Measurements from ENCODE around the gene BMP8A.

- no peak for TF ChIP-seq EZH2 (IDR thresholded peaks at IDR 0.05)
- TF ChIP-seq, protein P1, sequence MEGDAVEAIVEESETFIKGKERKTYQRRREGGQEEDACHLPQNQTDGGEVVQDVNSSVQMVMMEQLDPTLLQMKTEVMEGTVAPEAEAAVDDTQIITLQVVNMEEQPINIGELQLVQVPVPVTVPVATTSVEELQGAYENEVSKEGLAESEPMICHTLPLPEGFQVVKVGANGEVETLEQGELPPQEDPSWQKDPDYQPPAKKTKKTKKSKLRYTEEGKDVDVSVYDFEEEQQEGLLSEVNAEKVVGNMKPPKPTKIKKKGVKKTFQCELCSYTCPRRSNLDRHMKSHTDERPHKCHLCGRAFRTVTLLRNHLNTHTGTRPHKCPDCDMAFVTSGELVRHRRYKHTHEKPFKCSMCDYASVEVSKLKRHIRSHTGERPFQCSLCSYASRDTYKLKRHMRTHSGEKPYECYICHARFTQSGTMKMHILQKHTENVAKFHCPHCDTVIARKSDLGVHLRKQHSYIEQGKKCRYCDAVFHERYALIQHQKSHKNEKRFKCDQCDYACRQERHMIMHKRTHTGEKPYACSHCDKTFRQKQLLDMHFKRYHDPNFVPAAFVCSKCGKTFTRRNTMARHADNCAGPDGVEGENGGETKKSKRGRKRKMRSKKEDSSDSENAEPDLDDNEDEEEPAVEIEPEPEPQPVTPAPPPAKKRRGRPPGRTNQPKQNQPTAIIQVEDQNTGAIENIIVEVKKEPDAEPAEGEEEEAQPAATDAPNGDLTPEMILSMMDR (IDR thresholded peaks at IDR 0.05): no peak
Measured at GRCh38 chr1:39571178-39571483, 79.7 kb downstream of the BMP8A start.
